GM19468 (cell line): ENCODE data around the gene C1QB.

ENCODE experiments used
- ATAC-seq: cut with Tn5 transposase; IDR thresholded peaks from one replicate; pipeline ENCODE4 v1.9.1; 2021; ENCODE audit warnings: mild to moderate bottlenecking, moderate library complexity, moderate number of reproducible peaks; ENCODE audit not compliant: unreplicated experiment; ENCODE audit errors: extremely low read depth

Gene C1QB

DNA sequence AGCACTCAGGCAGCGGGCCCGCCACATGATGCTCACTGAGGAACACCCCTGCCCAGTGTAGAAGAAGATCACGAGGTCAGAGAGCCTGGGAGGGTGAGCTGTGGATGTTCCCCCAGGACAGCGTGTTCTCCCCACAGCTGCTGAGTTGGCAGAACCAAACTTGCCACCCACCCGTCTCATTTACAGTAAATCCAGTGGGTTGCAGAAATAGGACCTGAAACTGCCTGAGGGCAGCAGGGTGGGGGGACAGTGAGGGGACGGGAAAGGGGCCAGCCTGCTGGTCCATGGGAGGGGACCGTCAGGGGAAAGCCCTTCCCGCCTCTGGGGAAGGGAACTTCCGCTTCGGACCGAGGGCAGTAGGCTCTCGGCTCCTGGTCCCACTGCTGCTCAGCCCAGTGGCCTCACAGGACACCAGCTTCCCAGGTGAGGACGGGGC, at the start of gene C1QB:
Gene C1QB (plus strand): TSS at position 356 of the 436 bp plus-strand sequence. CDS start 6,227 bp downstream, outside the sequence.
- no peak for ATAC-seq

- no peak for ATAC-seq
These were observed 46.9 kb upstream of the C1QB start for GRCh38 chr1:22606161-22606560.

GRCh38 chr1:22607154-22607553, 45.9 kb upstream of the C1QB start:
- ATAC-seq: no peak

GRCh38 chr1:22608361-22608760, 44.7 kb upstream of the C1QB start:
- no peak for ATAC-seq

DNA sequence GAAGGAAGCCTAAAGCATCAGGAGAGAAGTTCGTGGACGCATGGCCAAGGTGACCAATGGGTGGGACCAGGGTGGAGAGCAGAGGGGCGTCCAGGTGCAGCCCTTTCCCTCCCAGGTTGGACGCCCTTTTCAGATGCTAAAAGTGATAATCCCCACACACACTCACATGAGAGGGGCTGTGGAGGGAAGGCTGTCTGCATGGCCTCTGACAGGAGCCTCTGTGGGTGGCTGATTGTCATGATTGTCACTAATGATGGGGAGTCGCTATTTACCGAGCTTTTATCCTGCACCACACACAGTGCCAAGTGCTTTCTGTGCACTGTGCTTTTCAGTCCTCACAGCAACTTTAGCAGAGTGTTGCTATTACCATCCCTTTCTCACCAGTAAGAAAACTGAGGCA, 43.7 kb upstream of the C1QB start:
- no peak for ATAC-seq

DNA sequence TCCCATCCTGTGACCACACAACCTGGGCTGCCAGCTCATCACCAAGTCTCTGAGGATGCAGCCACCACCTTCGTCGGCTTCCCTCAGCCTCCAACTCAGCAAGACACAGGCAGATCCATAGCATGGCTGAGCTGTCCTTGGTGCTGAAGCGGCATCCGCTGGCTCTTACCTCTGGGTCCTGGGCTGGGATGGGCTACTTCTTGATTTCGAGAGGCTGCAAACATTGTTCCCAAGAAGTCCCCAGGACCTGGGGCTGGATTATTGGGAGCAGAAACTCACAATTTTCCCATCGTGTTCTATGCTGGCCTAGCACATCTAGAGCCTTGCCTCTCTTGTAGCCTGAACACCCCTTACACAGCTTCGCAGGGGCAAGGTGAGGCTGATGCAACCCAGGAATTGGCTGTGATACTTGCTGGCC, 41.5 kb upstream of the C1QB start:
- no peak for ATAC-seq

- no peak for ATAC-seq
These were observed 40.1 kb upstream of the C1QB start for GRCh38 chr1:22612671-22613571.

GRCh38 chr1:22613572-22613918, 39.5 kb upstream of the C1QB start:
- ATAC-seq: no peak

DNA sequence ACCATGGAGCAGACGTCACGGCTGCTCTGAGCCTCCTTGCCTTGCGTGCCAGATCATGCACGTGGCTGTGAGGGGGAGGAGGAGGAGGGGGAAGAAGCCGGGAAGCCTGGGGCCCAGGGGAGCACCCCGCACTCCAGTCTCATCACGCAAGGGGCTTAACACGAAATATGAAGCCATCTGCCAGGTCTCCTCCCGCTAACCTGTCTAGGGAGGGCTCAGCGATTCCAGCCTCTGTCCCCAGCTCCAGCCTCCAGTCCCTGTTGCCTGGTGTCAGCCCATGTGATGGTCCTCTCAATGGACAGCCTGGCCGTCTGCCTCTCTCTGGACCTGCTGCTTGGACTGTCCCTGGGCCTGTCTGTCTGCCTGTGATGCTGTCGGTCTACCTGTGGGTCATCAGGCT, 39.1 kb upstream of the C1QB start:
- ATAC-seq: no peak

DNA sequence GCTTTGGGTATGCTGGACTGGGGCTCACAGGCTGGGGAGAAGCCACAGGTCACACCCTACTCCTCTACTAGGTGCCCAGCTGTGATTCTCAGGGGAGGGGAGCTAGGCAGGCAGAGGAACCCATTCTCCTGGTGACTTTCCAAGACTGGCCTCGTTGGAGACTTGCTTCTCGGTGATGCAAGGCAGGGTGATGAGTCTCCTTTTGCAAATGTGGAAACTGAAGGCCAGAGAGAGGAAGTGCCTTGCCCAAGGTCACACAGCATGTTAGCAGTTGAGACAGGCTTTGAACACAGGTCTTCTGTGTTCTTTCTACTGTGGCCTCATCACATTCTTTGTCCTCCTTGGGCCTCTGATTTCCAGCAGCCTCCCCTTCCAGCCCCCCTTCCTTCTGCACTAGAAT, 37.1 kb upstream of the C1QB start:
- no peak for ATAC-seq

DNA sequence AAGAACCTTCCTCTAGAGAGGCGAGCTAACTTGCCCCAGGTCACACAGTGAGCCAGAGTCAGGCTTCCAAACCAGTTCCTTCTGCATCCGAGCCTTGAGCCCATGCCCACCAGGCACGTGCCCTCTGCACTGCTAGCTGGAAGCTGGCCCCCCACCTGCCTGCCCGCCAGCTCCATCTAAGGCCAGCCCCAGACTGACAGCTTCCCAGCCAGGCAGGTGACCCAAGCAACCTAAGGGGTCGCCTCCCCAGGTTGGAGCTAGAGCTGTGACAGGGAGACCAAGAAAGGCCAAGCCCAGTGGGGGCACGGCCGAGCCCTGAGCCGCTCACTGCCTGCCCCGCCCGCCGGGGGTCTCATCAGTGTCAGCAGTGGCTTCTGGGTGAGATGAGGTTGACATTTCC, 36.5 kb upstream of the C1QB start:
- no peak for ATAC-seq

DNA sequence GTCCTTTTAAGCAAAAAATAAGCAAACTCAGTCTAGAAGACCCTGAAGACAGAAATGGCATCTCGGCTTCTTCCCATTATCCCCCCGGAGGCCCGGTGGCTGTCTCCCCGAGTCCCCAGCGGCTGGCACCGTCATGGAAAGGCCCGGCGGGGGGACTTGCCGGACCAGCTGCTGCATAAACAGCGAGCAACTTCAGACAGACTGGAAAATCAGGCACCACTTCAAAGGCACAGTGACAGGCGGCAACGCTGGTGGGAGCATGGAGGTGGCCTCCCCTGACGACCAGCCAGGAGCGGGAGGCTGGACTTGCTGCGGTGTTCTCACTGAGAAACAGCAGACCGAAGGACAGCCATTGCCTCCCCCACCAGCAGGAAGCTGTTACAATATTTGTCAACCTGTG, 35.0 kb upstream of the C1QB start:
- no peak for ATAC-seq

- ATAC-seq: no peak
These were observed 33.8 kb upstream of the C1QB start for GRCh38 chr1:22619252-22619651.

DNA sequence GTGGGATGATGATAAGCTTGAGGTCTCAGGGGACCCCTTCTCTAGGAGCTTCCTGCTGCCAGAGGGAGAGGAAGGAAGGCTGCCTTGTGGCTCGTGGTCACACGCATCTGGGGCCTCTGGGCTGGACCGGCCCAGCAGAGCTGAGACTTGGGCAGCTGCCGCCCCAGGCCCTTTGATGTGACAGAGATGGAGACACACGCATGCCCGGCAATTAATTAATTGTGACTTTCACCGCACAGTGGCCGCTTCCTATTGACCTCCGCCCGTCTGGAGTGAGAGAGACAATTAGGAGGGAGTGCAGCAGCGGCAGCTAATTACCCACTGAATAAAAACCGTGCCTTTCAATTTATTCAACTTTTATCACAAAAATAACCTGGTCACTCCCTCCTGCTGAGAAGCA, 33.2 kb upstream of the C1QB start:
- ATAC-seq: no peak

GRCh38 chr1:22621761-22622160, 31.3 kb upstream of the C1QB start:
- no peak for ATAC-seq

GRCh38 chr1:22625262-22625925, 27.6 kb upstream of the C1QB start:
- no peak for ATAC-seq

- no peak for ATAC-seq
These were observed 26.5 kb upstream of the C1QB start for GRCh38 chr1:22626237-22627157.

GRCh38 chr1:22627331-22627730, 25.7 kb upstream of the C1QB start:
- ATAC-seq: no peak

GRCh38 chr1:22628698-22629444, 24.2 kb upstream of the C1QB start:
- ATAC-seq: no peak

- no peak for ATAC-seq
These were observed 23.1 kb upstream of the C1QB start for GRCh38 chr1:22629886-22630285.
